HG03558 (cell line): ENCODE measurements around the gene ACAP2.
"Not testable (repeated sequence)": the region's sequence is repeated elsewhere in the genome, so short reads cannot be mapped to it uniquely, and the experiment has no call there.

Experiments used
- ATAC-seq: cut with Tn5 transposase; IDR thresholded peaks from one replicate; pipeline ENCODE4 v1.9.1; 2021; ENCODE audit warnings: moderate number of reproducible peaks; ENCODE audit not compliant: unreplicated experiment; ENCODE audit errors: extremely low read depth

ACAP2 gene

GRCh38 chr3:195249057-195249770, 193.6 kb downstream of the ACAP2 start:
- ATAC-seq: no peak

- no peak for ATAC-seq
These were observed 194.5 kb downstream of the ACAP2 start for GRCh38 chr3:195248281-195248680.

- no peak for ATAC-seq
These were observed 195.0 kb downstream of the ACAP2 start for GRCh38 chr3:195247863-195248189.

- ATAC-seq: no peak
These were observed 195.5 kb downstream of the ACAP2 start for GRCh38 chr3:195247086-195247862.

GRCh38 chr3:195246581-195246995, 196.2 kb downstream of the ACAP2 start:
- ATAC-seq: no peak

GRCh38 chr3:195245531-195245951, 197.3 kb downstream of the ACAP2 start:
- no peak for ATAC-seq

GRCh38 chr3:195241592-195242355, 201.0 kb downstream of the ACAP2 start:
- ATAC-seq: no peak

GRCh38 chr3:195240939-195241338, 201.9 kb downstream of the ACAP2 start:
- no peak for ATAC-seq

- no peak for ATAC-seq
These were observed 202.6 kb downstream of the ACAP2 start for GRCh38 chr3:195240171-195240701.

GRCh38 chr3:195239121-195239520, 203.7 kb downstream of the ACAP2 start:
- ATAC-seq: no peak

GRCh38 chr3:195238586-195239118, 204.2 kb downstream of the ACAP2 start:
- ATAC-seq: no peak

GRCh38 chr3:195238081-195238571, 204.7 kb downstream of the ACAP2 start:
- ATAC-seq: no peak

GRCh38 chr3:195236801-195237570, 205.8 kb downstream of the ACAP2 start:
- ATAC-seq: no peak

- no peak for ATAC-seq
These were observed 206.6 kb downstream of the ACAP2 start for GRCh38 chr3:195236076-195236798.

GRCh38 chr3:195230244-195230643, 212.6 kb downstream of the ACAP2 start:
- ATAC-seq: no peak

- not testable (repeated sequence) for ATAC-seq
These were observed 213.9 kb downstream of the ACAP2 start for GRCh38 chr3:195228886-195229285.

- no peak for ATAC-seq
These were observed 214.9 kb downstream of the ACAP2 start for GRCh38 chr3:195227871-195228270.

GRCh38 chr3:195226900-195227447, 215.8 kb downstream of the ACAP2 start:
- ATAC-seq: no peak

GRCh38 chr3:195226445-195226844, 216.4 kb downstream of the ACAP2 start:
- no peak for ATAC-seq
